Coronary artery (tissue), 2 donors: ENCODE results near the gene COBL.

Experiments
- DNase-seq: peaks from one replicate; pipeline ENCODE4 v3.0.0-alpha.2; 2017; ENCODE audit warnings: low spot score
- H3K27ac ChIP-seq, 2 donors: fragments of 200-600 bp; sonication (generic); one replicate each; pipeline ENCODE4 v1.5.1; 2016 to 2019
- H3K4me3 ChIP-seq: fragments of 200-600 bp; sonication (generic); 2 replicates; pipeline ENCODE4 v1.5.1; 2016; ENCODE audit warnings: mild to moderate bottlenecking, moderate library complexity
- CTCF ChIP-seq: fragments of 200-600 bp; sonication (generic); IDR thresholded peaks from one replicate; pipeline ENCODE4 v1.5.1; 2019; ENCODE audit warnings: antibody characterized with exemption

The COBL gene

GRCh38 chr7:51023547-51023946, 293.1 kb downstream of the COBL start:
- H3K27ac ChIP-seq: no peak overlapping the region
- H3K4me3 ChIP-seq: no peak overlapping the region
- TF ChIP-seq CTCF: no peak
- peak; percentile 59 for DNase-seq

GRCh38 chr7:51022821-51023220, 293.8 kb downstream of the COBL start:
- peak overlapping the region in 1 of 2 donors; percentile 22 for H3K27ac ChIP-seq
- no peak for TF ChIP-seq CTCF
- DNase-seq: no peak

DNA sequence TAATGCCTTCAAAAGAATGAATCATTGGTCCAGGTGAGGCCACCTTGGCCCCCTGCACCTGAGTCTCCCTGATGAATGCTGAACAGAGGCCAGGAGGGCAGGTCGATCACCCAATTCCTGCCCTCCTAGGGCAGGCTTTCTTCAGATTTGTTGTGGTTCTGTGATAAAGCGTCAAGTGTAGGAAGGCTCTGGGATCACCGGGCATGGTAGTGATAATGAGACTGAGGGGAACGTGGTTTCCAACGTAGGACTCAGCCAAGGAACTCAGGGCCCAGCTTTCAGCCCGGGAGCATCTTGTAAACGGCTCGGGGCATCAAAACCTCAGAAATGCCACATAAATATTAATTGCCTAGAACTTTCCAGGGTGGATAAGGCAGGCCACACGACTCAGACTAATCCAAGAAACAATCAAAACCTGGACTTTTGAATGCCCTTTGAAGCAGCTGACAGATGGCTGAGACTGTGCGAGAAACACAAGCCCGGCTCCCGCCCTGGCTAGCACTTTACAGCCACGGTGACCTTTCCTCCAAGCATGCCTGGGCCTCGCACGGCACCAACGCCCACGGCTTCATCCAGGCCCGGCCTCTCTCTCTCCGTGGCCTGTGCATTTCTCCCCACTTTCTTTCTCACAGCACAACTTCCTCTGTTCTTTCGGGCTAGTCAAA, 294.6 kb downstream of the COBL start:
- Histone ChIP-seq H3K27ac (peak overlapping the region in 1 of 2 donors; percentile 10), H3K4me3 (no peak overlapping the region)
- TF ChIP-seq CTCF: no peak
- DNase-seq: peak; percentile 40

More at GRCh38 chr7:51022821-51023220, 293.8 kb downstream of the COBL start:
- H3K4me3 ChIP-seq: no peak overlapping the region

GRCh38 chr7:51020944-51021343, 295.7 kb downstream of the COBL start:
- H3K4me3 ChIP-seq: no peak overlapping the region
- TF ChIP-seq CTCF: no peak
- H3K27ac ChIP-seq: no peak overlapping the region
- DNase-seq: peak; percentile 40

GRCh38 chr7:51019891-51020870, 296.4 kb downstream of the COBL start:
- TF ChIP-seq CTCF: no peak
- peak; percentile 60 for DNase-seq
- Histone ChIP-seq H3K4me3 (no peak overlapping the region), H3K27ac (no peak overlapping the region)

- Histone ChIP-seq H3K4me3 (no peak overlapping the region), H3K27ac (no peak overlapping the region)
- TF ChIP-seq CTCF: no peak
- no peak for DNase-seq
Measured at GRCh38 chr7:51019191-51019844, 297.3 kb downstream of the COBL start.
